ENCODE measurements around the gene SPRR4. TPM values are rescaled to one million over a fixed set of nuclear protein-coding genes. Genes with fewer than 3 reads are reported as not detected.

Gene SPRR4
- total and polyA plus RNA-seq, 9 donors, result not detected

GRCh38 chr1:152959801-152960451, 10.5 kb upstream of the SPRR4 start:
- intact Hi-C loops (cut with DNase I), result no loop called here
- no peaks in the 10 kb centered on the region for H3K36me3 ChIP-seq
- no peak for DNase-seq

DNA sequence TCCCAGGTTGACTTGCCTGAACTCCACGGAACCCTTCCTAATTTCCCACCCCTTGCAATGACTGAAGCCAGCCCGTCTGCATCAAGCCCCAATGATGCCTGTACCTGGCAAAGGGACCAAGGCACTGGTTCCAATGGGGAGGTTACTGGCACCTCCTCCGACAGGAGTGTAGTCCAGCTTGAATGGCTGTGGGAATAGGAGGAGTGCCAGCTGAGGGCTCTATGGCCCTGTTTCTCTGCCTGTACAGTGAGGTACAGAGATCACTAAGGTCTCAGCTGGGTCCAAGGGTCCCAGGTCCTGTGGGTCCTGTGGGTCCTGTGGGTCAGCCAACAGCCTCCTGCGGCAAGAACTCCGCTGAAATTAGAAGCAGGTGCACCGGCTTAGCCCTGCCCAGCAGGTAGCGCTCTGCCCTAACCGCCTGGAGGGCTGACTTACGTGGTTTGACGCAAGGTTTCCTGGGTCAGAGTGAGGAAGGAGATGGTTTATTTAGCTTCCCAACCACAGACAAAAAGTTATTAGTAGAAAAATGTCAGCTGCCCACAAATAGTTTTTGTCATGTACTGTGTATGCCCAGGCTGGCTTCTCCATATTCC, 9.9 kb upstream of the SPRR4 start:
- H3K4me3 ChIP-seq, result no peak overlapping the region
- no peak overlapping the region for H3K27ac ChIP-seq
- DNase-seq, result no peak
- no peaks in the 10 kb centered on the region for H3K4me1 ChIP-seq (ENCODE audit: insufficient read depth)
- no peak for TF ChIP-seq POLR2A (IDR thresholded peaks at IDR 0.05)
- TF ChIP-seq, protein P1, sequence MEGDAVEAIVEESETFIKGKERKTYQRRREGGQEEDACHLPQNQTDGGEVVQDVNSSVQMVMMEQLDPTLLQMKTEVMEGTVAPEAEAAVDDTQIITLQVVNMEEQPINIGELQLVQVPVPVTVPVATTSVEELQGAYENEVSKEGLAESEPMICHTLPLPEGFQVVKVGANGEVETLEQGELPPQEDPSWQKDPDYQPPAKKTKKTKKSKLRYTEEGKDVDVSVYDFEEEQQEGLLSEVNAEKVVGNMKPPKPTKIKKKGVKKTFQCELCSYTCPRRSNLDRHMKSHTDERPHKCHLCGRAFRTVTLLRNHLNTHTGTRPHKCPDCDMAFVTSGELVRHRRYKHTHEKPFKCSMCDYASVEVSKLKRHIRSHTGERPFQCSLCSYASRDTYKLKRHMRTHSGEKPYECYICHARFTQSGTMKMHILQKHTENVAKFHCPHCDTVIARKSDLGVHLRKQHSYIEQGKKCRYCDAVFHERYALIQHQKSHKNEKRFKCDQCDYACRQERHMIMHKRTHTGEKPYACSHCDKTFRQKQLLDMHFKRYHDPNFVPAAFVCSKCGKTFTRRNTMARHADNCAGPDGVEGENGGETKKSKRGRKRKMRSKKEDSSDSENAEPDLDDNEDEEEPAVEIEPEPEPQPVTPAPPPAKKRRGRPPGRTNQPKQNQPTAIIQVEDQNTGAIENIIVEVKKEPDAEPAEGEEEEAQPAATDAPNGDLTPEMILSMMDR (IDR thresholded peaks at IDR 0.05), result no peak
- no peak for TF ChIP-seq EP300 (IDR thresholded peaks at IDR 0.05)
- intact Hi-C loops (cut with DNase I), result no loop called here
- WGBS, 3 donors, result 88 to 93% (median 91%) methylated on average over 10 of the region's 10 CpGs
- H3K36me3 ChIP-seq, result no peaks in the 10 kb centered on the region
- H3K27me3 ChIP-seq, result no peaks in the 10 kb centered on the region
- H3K9me3 ChIP-seq, result no peaks in the 10 kb centered on the region

More at GRCh38 chr1:152959801-152960451, 10.5 kb upstream of the SPRR4 start:
- H3K27ac ChIP-seq, result no peak overlapping the region
- H3K4me3 ChIP-seq, result no peak overlapping the region
- TF ChIP-seq, protein P1 (IDR thresholded peaks at IDR 0.05), result no peak
- TF ChIP-seq EP300 (IDR thresholded peaks at IDR 0.05), result no peak
- no peak for TF ChIP-seq POLR2A (IDR thresholded peaks at IDR 0.05)
- H3K9me3 ChIP-seq, result no peaks in the 10 kb centered on the region
- no peaks in the 10 kb centered on the region for H3K27me3 ChIP-seq
- WGBS, 3 donors, result 89 to 95% (median 95%) methylated on average over 10 of the region's 10 CpGs
- no peaks in the 10 kb centered on the region for H3K4me1 ChIP-seq (ENCODE audit: insufficient read depth)

DNA sequence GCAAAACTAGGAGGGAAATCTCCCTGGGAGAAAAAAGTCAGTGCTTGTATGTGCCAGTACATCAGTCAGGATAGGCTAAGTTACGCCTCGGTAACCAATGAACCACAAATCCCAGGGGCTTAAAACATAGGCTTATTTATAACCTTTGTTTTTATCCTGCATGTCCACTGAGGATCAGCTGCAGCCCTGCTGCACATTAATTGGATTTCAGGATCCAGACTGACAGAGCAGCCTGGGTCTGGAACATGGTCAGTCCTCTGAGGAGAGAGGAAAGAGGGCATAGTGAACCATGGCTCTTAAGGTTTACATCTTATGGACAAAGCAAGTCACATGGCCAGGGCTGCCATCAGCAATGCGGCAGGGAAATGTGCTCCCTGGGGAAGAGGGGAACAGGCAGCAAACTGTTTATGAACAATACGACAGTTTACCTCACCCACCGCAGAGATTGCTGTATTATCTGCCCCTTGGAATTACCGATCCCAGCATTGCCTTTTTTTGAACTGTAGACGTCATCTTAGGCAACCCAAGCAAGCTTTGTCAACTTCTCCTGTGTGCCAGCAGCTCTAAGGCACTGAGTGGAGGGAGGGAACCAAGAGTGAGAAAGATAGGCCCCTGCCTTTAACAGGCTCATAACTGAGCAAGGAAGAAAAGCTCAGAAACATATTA, 9.1 kb upstream of the SPRR4 start:
- TF ChIP-seq EP300 (IDR thresholded peaks at IDR 0.05) (no peak), POLR2A (IDR thresholded peaks at IDR 0.05) (no peak)
- TF ChIP-seq, protein P1 (IDR thresholded peaks at IDR 0.05), result no peak
- no peak for DNase-seq
- Histone ChIP-seq H3K36me3 (no peaks in the 10 kb centered on the region), H3K4me3 (no peak overlapping the region), H3K27ac (no peak overlapping the region), H3K9me3 (no peaks in the 10 kb centered on the region), H3K4me1 (ENCODE audit: insufficient read depth) (no peaks in the 10 kb centered on the region), H3K27me3 (no peaks in the 10 kb centered on the region)
- 89 to 94% (median 89%) methylated on average over 7 of the region's 7 CpGs for WGBS, 3 donors
- intact Hi-C loops (cut with DNase I), result no loop called here

- TF ChIP-seq, protein P1 (IDR thresholded peaks at IDR 0.05), result no peak
- TF ChIP-seq POLR2A (IDR thresholded peaks at IDR 0.05) (no peak), EP300 (IDR thresholded peaks at IDR 0.05) (no peak)
- H3K36me3 ChIP-seq, result no peaks in the 10 kb centered on the region
- H3K4me1 ChIP-seq (ENCODE audit: insufficient read depth), result no peaks in the 10 kb centered on the region
- H3K9me3 ChIP-seq, result no peaks in the 10 kb centered on the region
- WGBS, 3 donors, result 77 to 96% (median 87%) methylated on average over 2 of the region's 2 CpGs
- no peak for DNase-seq
- no peak overlapping the region for H3K27ac ChIP-seq
- intact Hi-C loops (cut with DNase I), result no loop called here
- H3K27me3 ChIP-seq, result no peaks in the 10 kb centered on the region
- no peak overlapping the region for H3K4me3 ChIP-seq
Measured at GRCh38 chr1:152962876-152963415, 7.5 kb upstream of the SPRR4 start.

Measured in ovary (tissue), 9 donors.